GM23248 (cell line): ENCODE results near the gene RAD51B.

Experiments used
- EZH2 ChIP-seq: fragments of 200-600 bp; sonication (generic); IDR thresholded peaks from 2 replicates; pipeline ENCODE4 v1.6.1; 2018; ENCODE audit warnings: antibody characterized with exemption, mild to moderate bottlenecking; ENCODE audit not compliant: insufficient read depth, poor library complexity, severe bottlenecking
- EZH2phosphoT487 ChIP-seq: fragments of 200-600 bp; sonication (generic); IDR thresholded peaks from 2 replicates; pipeline ENCODE4 v1.6.1; 2018; ENCODE audit warnings: antibody characterized with exemption, moderate library complexity, mild to moderate bottlenecking, low read depth; ENCODE audit not compliant: insufficient read depth

DNA sequence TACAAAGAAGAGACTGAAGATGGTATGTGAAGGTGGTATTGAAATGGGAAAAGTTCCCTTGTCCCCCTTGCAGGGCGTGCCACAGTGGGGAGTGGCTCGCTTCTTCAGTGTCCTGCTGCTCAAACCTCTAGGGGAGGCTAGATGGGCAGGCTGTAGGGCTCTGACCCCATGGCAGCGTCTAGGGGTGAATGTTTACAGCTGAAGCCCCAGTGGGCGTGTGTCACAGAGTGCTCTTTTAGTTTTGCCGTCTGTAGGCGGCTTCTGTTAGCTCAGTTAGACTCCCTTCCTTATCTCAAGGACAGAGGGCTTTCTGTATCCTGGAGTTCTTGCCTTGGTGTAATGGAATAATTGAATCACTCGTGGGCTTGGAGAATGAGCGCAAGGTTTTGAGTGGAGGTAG lies 266.2 kb downstream of the RAD51B start:
- TF ChIP-seq EZH2phosphoT487, result no peak
- TF ChIP-seq EZH2, result no peak
